ENCODE data around the gene SLC35F6.

- no peak for TF ChIP-seq CTCF (IDR thresholded peaks at IDR 0.05)
- no peak for TF ChIP-seq POLR2A (IDR thresholded peaks at IDR 0.05)
Measured at GRCh38 chr2:26739514-26739913, 24.6 kb upstream of the SLC35F6 start.
